K562 (cell line): ENCODE measurements around the gene CIB1. TPM values are rescaled to one million over a fixed set of nuclear protein-coding genes. Genes with fewer than 3 reads are reported as not detected.
A peak's percentile ranks its signal among the peaks of the same experiment; 100 is the strongest.

ENCODE experiments used
- AFF1 ChIP-seq, 2 experiments: fragments of 450-650 bp; IDR thresholded peaks; 2 replicates each; pipeline ENCODE4 v1.6.1; 2018; ENCODE audit warnings: mild to moderate bottlenecking in 2 of 2, low read depth in 1 of 2; ENCODE audit not compliant: partially characterized antibody in 2 of 2
- FOXO4 ChIP-seq: fragments of 450-650 bp; formaldehyde crosslinking; IDR thresholded peaks from 2 replicates; pipeline ENCODE4 v1.4.0; 2020; ENCODE audit warnings: mild to moderate bottlenecking, moderate library complexity
- HDAC8 ChIP-seq: fragments of 450-650 bp; IDR thresholded peaks from 2 replicates; pipeline ENCODE4 v1.6.1; 2016; ENCODE audit warnings: mild to moderate bottlenecking, missing genetic modification characterization, moderate library complexity, missing compliant biosample characterization
- HOMEZ ChIP-seq: fragments of 250-450 bp; sonication (Bioruptor Pico); IDR thresholded peaks from 2 replicates; pipeline ENCODE4 v1.4.0; 2020; ENCODE audit warnings: mild to moderate bottlenecking, moderate library complexity
- KAT7 ChIP-seq: sonication (generic); formaldehyde crosslinking; IDR thresholded peaks from 2 replicates; pipeline ENCODE4 v1.8.0; 2022; ENCODE audit warnings: missing genetic modification reagents, mild to moderate bottlenecking, borderline replicate concordance
- NELFE ChIP-seq: IDR thresholded peaks from 2 replicates; pipeline ENCODE4 v1.6.1; 2011; ENCODE audit warnings: mild to moderate bottlenecking; ENCODE audit not compliant: insufficient read depth, insufficient read length
- RBM34 ChIP-seq: fragments of 200-400 bp; formaldehyde crosslinking; IDR thresholded peaks from 2 replicates; pipeline ENCODE4 v1.6.1; 2018; ENCODE audit warnings: low read length, borderline replicate concordance; ENCODE audit not compliant: insufficient read depth
- TRIM25 ChIP-seq: fragments of 450-650 bp; IDR thresholded peaks from 2 replicates; pipeline ENCODE4 v1.7.0; 2016; ENCODE audit warnings: borderline replicate concordance
- ZBTB11 ChIP-seq, 3 experiments: fragments of 200-800 bp in 1 of 3; fragments of 250-450 bp in 1 of 3; fragments of 450-650 bp in 1 of 3; sonication (Bioruptor Pico) in 1 of 3; sonication (Bioruptor generic) in 1 of 3; formaldehyde crosslinking in 1 of 3; IDR thresholded peaks; 2 replicates each; pipeline versions ENCODE4 v1.6.1 to v1.8.0; 2016 to 2022; ENCODE audit warnings: mild to moderate bottlenecking in 2 of 3, missing genetic modification characterization in 2 of 3, missing compliant biosample characterization in 1 of 3, moderate library complexity in 1 of 3
- ZNF589 ChIP-seq: fragments of 200-800 bp; sonication (Bioruptor generic); IDR thresholded peaks from 2 replicates; pipeline ENCODE4 v1.6.1; 2016; ENCODE audit warnings: low read depth, missing genetic modification characterization, missing compliant biosample characterization
- polyA plus RNA-seq, 8 experiments: library from polyadenylated mRNA; depleted of rRNA in 4 of 8; stranded (reverse) in 5 of 8; unstranded in 3 of 8; fragments of >200 nt; fragmentation: Nextera tagmentation in 2 of 8; fragmentation: Illumina TruSeq in 1 of 8; extraction: Ambion mirVana in 2 of 8; extraction: Trizol in 1 of 8; gene quantifications; 2 replicates each; pipeline versions ENCODE4 v1.2.1 to v1.2.3, GENCODE V29; 2011 to 2014; ENCODE audit warnings: inconsistent platforms in 1 of 8, missing spikeins in 1 of 8
- total RNA-seq, 7 experiments: library from RNA; depleted of rRNA in 6 of 7; stranded (reverse); fragments of >200 nt in 6 of 7; fragmentation: Illumina TruSeq in 2 of 7; extraction: Trizol in 2 of 7; gene quantifications; 2 replicates each; pipeline versions ENCODE4 v1.2.1 to v1.2.3, GENCODE V29; 2011 to 2021; ENCODE audit warnings: low replicate concordance in 1 of 7

Gene CIB1
- total and polyA plus RNA-seq, 9 of the 15 experiments (the other 6 are each of a cell fraction or from before 2014, with no cell fraction given) = 14.9 to 136 (median 64.5) TPM

GRCh38 chr15:90265271-90266060, 31.7 kb upstream of the CIB1 start, which contains the start of gene NGRN (continued):
- peak in 1 of 2 experiments; percentile 56 for TF ChIP-seq AFF1 (IDR thresholded peaks at IDR 0.05; ENCODE audit: low read depth in 1 of 2, partially characterized antibody in 2 of 2)
- no peak; the same call in 1 of the 2 replicates for TF ChIP-seq ZNF589 (CRISPR knock-in tag)
- no peak for TF ChIP-seq FOXO4
- peak; percentile 70 for TF ChIP-seq KAT7
- TF ChIP-seq HDAC8 (tag) = 0 out of 2 replicates have a peak, but pooled peaks have one; percentile 16
- no peak for TF ChIP-seq HOMEZ (CRISPR knock-in tag)
- peak in 2 of 3 experiments; percentile 11 to 77; a peak in 3 of 6 replicates for TF ChIP-seq ZBTB11 (CRISPR knock-in tag; IDR thresholded peaks at IDR 0.05)
- TF ChIP-seq TRIM25 = no peak
- TF ChIP-seq RBM34 = no peak
- no peak for TF ChIP-seq NELFE
